ENCODE measurements around the gene SLC6A6. TPM values are rescaled to one million over a fixed set of nuclear protein-coding genes. Genes with fewer than 3 reads are reported as not detected.

SLC6A6 gene
- total RNA-seq, 1 experiment from 2014 or later: 211 TPM

GRCh38 chr3:14472471-14473351 is 70.3 kb downstream of the SLC6A6 start:
- no peak for ATAC-seq
- Mint-ChIP-seq H3K27ac (no peak overlapping the region), H3K36me3 (peaks cover 72% of the 10 kb centered on the region), H3K4me1 (peaks cover 3% of the 10 kb centered on the region), H3K27me3 (ENCODE audit: low read depth) (no peaks in the 10 kb centered on the region), H3K4me3 (no peak overlapping the region), H3K9me3 (no peaks in the 10 kb centered on the region)
- DNase-seq (ENCODE audit: low spot score): no peak
- POLR2A ChIA-PET: no interaction called here
- TF ChIP-seq FOXJ3 (CRISPR knock-in tag; IDR thresholded peaks at IDR 0.05; ENCODE audit: borderline replicate concordance): no peak
- no peak for TF ChIP-seq EMX1 (CRISPR knock-in tag; IDR thresholded peaks at IDR 0.05)
- TF ChIP-seq GTF2I (CRISPR knock-in tag; conservative IDR thresholded peaks at IDR 0.05): no peak
- no peak for TF ChIP-seq KAT7 (CRISPR knock-in tag; IDR thresholded peaks at IDR 0.05; ENCODE audit: borderline replicate concordance)
- no peak for TF ChIP-seq USF1 (CRISPR knock-in tag; IDR thresholded peaks at IDR 0.05)
- TF ChIP-seq ELF4 (CRISPR knock-in tag; IDR thresholded peaks at IDR 0.05; ENCODE audit: low read depth): no peak
- no peak for TF ChIP-seq ZNF425 (CRISPR knock-in tag; conservative IDR thresholded peaks at IDR 0.05)
- no peak for TF ChIP-seq CBFB (CRISPR knock-in tag; IDR thresholded peaks at IDR 0.05; ENCODE audit: low read depth)
- no peak for TF ChIP-seq HMGA2 (CRISPR knock-in tag; IDR thresholded peaks at IDR 0.05)
- no peak for TF ChIP-seq IRF2 (CRISPR knock-in tag; IDR thresholded peaks at IDR 0.05; ENCODE audit: borderline replicate concordance, low read depth)
- no peak for TF ChIP-seq CREM (CRISPR knock-in tag; IDR thresholded peaks at IDR 0.05)
- no peak for TF ChIP-seq ZNF671 (CRISPR knock-in tag; IDR thresholded peaks at IDR 0.05)
- TF ChIP-seq ZMAT4 (CRISPR knock-in tag; IDR thresholded peaks at IDR 0.05): no peak
- TF ChIP-seq ZBTB21 (CRISPR knock-in tag; IDR thresholded peaks at IDR 0.05; ENCODE audit: borderline replicate concordance): no peak
- no peak for TF ChIP-seq AFF4 (CRISPR knock-in tag; IDR thresholded peaks at IDR 0.05; ENCODE audit: borderline replicate concordance)
- TF ChIP-seq ZNF263 (CRISPR knock-in tag; IDR thresholded peaks at IDR 0.05; ENCODE audit: low read depth): no peak
- no peak for TF ChIP-seq CREB1 (CRISPR knock-in tag; IDR thresholded peaks at IDR 0.05)
- no peak for TF ChIP-seq FOXK1 (CRISPR knock-in tag; IDR thresholded peaks at IDR 0.05)
- CTCF ChIA-PET: no interaction called here

- no peak overlapping the region; the same call in 1 of the 2 replicates for H3K27ac Mint-ChIP-seq
- TF ChIP-seq NR2C2 (CRISPR knock-in tag; IDR thresholded peaks at IDR 0.05) (no peak), AFF4 (CRISPR knock-in tag; IDR thresholded peaks at IDR 0.05; ENCODE audit: borderline replicate concordance) (no peak), IRF2 (CRISPR knock-in tag; IDR thresholded peaks at IDR 0.05; ENCODE audit: borderline replicate concordance, low read depth) (no peak), GRHL2 (CRISPR knock-in tag; IDR thresholded peaks at IDR 0.05; ENCODE audit: insufficient replicate concordance, severe bottlenecking) (no peak), ZNF219 (CRISPR knock-in tag; IDR thresholded peaks at IDR 0.05; ENCODE audit: borderline replicate concordance) (no peak), ATF2 (CRISPR knock-in tag; IDR thresholded peaks at IDR 0.05; ENCODE audit: borderline replicate concordance, low read depth) (no peak)
Measured at GRCh38 chr3:14473411-14473891, 71.0 kb downstream of the SLC6A6 start.

More at GRCh38 chr3:14473411-14473891, 71.0 kb downstream of the SLC6A6 start:
- H3K4me1 Mint-ChIP-seq: no peaks in the 10 kb centered on the region
- H3K27me3 Mint-ChIP-seq (ENCODE audit: low read depth): no peaks in the 10 kb centered on the region
- ChIA-PET CTCF (no interaction called here), POLR2A (no interaction called here)
- no peak for ATAC-seq
- peaks cover 76% of the 10 kb centered on the region for H3K36me3 Mint-ChIP-seq
- DNase-seq (ENCODE audit: low spot score): no peak
- H3K4me3 Mint-ChIP-seq: no peak overlapping the region
- H3K9me3 Mint-ChIP-seq: no peaks in the 10 kb centered on the region
